A673 (cell line): ENCODE data around the gene CBL.
"Not testable (repeated sequence)": the region's sequence is repeated elsewhere in the genome, so short reads cannot be mapped to it uniquely, and the experiment has no call there.

Experiments used
- CTCF ChIP-seq: fragments of 300-800, 200-600 bp; sonication (generic); conservative IDR thresholded peaks from 2 replicates; pipeline ENCODE4 v1.5.1; 2017; ENCODE audit warnings: low read depth, mild to moderate bottlenecking, antibody characterized with exemption, low read length, moderate library complexity, mixed read lengths
- EZH2 ChIP-seq: fragments of 200-600 bp; sonication (generic); IDR thresholded peaks from 2 replicates; pipeline ENCODE4 v1.6.1; 2017; ENCODE audit warnings: borderline replicate concordance, low read depth, mild to moderate bottlenecking, mixed read lengths, antibody characterized with exemption, low read length; ENCODE audit not compliant: poor library complexity, severe bottlenecking

GRCh38 chr11:119191265-119191664, 14.9 kb upstream of the CBL start:
- TF ChIP-seq CTCF, EZH2: not testable (repeated sequence)
